ENCODE measurements around the gene NOX5. TPM values are rescaled to one million over a fixed set of nuclear protein-coding genes. Genes with fewer than 3 reads are reported as not detected.
"Not testable (repeated sequence)": the region's sequence is repeated elsewhere in the genome, so short reads cannot be mapped to it uniquely, and the experiment has no call there.

Gene NOX5
- total and polyA plus RNA-seq, 2 experiments from 2014 or later = 0.11 TPM; not detected in 1

DNA sequence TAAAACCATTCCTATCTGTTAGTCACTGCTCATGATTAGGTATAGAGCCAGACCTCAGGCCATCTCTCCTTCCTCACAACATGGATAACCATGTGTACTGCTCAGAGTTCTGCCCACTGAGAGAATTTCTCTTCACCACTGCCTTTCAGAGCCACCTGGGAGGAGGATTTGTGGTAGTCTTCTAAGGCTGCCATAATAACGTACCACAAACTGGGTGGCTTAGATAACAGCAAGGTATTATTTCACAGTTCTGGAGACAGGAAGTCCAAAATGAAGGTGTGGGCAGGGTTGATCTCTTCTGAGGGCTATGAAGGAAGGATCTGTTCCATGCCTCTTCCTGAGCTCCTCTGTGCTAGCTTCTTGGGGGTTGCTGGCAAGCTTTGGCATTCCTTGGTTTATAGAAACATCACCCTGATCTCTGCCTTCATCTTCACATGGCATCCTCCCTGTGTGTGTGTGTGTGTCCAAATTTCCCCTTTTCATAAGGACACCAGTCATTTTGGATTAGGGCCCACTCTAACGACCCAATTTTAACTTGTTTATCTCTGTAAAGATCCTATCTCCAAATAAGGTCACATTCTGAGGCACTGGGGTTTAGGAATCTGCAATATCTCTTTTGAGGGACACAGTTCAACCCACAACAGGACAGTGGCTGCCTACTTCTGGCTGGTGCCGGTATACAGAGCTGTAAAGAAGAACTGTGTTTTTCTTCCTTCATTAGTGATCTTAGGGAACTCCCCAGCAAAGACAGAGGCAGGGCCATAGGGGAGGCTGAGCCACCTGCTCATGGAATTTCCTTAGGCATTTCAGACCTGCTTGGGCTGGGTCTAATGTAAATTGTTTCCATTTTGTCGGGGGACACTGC, 42.1 kb upstream of the NOX5 start:
- Histone ChIP-seq H3K9me2 (ENCODE audit: insufficient read depth) (no peaks in the 10 kb centered on the region), H3K79me2 (ENCODE audit: insufficient read depth) (no peaks in the 10 kb centered on the region), H2AFZ (no peak overlapping the region), H3K27me3 (replicated peaks; ENCODE audit: insufficient read depth) (peaks cover 10% of the 10 kb centered on the region), H3K9ac (no peak overlapping the region), H3F3A (ENCODE audit: insufficient read depth) (no peaks in the 10 kb centered on the region), H3K4me1 (ENCODE audit: insufficient read depth) (no peaks in the 10 kb centered on the region), H4K20me1 (ENCODE audit: insufficient read depth) (no peaks in the 10 kb centered on the region), H3K4me3 (no peak overlapping the region), H3K4me2 (ENCODE audit: unreplicated experiment) (no peak overlapping the region), H3K27ac (no peak overlapping the region), H3K9me3 (ENCODE audit: low read depth) (no peaks in the 10 kb centered on the region), H3K36me3 (ENCODE audit: low read depth) (no peaks in the 10 kb centered on the region)
- in situ Hi-C loops (cut with MboI) = no loop called here
- TF ChIP-seq EZH2phosphoT487 (IDR thresholded peaks at IDR 0.05; ENCODE audit: insufficient read depth, low read depth) = no peak
- TF ChIP-seq EZH2 (IDR thresholded peaks at IDR 0.05; ENCODE audit: insufficient read depth, poor library complexity, severe bottlenecking) = no peak
- no peak for DNase-seq
- 43 to 52% methylated on average over 4 of the region's 4 CpGs for WGBS, 2 experiments (ENCODE audit: low coverage in 1 of 2, low lambda C conversion rate in 2 of 2, missing lambda C conversion rate in 2 of 2)

DNA sequence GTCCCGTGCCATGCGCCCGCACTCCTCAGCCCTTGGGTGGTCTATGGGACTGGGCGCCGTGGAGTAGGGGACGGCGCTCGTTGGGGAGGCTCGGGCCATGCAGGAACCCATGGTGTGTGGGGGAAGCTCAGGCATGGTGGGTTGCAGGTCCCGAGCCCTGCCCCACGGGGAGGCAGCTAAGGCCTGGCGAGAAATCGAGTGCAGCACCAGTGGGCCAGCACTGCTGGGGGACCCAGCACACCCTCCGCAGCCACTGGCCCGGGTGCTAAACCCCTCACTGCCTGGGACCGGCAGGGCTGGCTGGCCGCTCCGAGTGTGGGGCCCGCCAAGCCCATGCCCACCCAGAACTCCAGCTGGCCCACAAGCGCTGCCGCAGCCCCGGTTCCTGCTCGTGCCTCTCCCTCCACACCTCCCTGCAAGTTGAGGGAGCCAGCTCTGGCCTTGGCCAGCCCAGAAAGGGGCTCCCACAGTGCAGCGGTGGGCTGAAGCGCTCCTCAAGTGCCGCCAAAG, 38.8 kb upstream of the NOX5 start:
- H3K4me3 ChIP-seq; H2AFZ ChIP-seq; H4K20me1 ChIP-seq (ENCODE audit: insufficient read depth); H3K27ac ChIP-seq; H3K9me3 ChIP-seq (ENCODE audit: low read depth); H3K4me2 ChIP-seq (ENCODE audit: unreplicated experiment); DNase-seq; in situ Hi-C loops (cut with MboI); H3F3A ChIP-seq (ENCODE audit: insufficient read depth); H3K4me1 ChIP-seq (ENCODE audit: insufficient read depth); H3K9ac ChIP-seq; H3K36me3 ChIP-seq (ENCODE audit: low read depth); H3K79me2 ChIP-seq (ENCODE audit: insufficient read depth); H3K9me2 ChIP-seq (ENCODE audit: insufficient read depth): not testable (repeated sequence)
- WGBS, 2 experiments (ENCODE audit: low coverage in 1 of 2, low lambda C conversion rate in 2 of 2, missing lambda C conversion rate in 2 of 2) = 71 to 75% methylated on average over 24 to 26 of the region's 26 CpGs
- peaks cover 29% of the 10 kb centered on the region for H3K27me3 ChIP-seq (replicated peaks; ENCODE audit: insufficient read depth)

DNA sequence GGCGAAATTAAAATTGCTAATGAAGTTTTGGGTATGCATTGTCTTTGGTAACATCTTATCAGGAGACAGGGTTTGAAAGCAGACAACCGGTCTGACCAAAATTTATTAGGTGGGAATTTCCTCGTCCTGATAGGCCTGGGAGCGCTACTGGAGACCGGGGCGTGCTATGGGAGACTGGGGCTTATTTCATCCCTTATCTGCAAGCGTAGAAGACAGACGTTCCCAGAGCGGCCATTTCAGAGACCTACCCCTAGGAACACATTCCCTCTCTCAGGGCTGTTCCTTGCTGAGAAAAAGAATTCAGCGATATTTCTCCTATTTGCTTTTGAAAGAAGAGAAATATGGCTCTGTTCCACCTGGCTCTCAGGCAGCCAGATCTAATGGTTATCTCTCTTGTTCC, 37.1 kb upstream of the NOX5 start:
- in situ Hi-C loops (cut with MboI); H2AFZ ChIP-seq; H3K9me3 ChIP-seq (ENCODE audit: low read depth): not testable (repeated sequence)

GRCh38 chr15:68979006-68979405, 35.5 kb upstream of the NOX5 start:
- no peaks in the 10 kb centered on the region for H3K36me3 ChIP-seq (ENCODE audit: low read depth)

More for the DNA sequence above, 37.1 kb upstream of the NOX5 start:
- 68 to 77% methylated on average over 10 of the region's 10 CpGs for WGBS, 2 experiments (ENCODE audit: low coverage in 1 of 2, low lambda C conversion rate in 2 of 2, missing lambda C conversion rate in 2 of 2)
- H3K4me1 ChIP-seq (ENCODE audit: insufficient read depth); H3K9me2 ChIP-seq (ENCODE audit: insufficient read depth); H3K9ac ChIP-seq; H3K4me3 ChIP-seq; H3K4me2 ChIP-seq (ENCODE audit: unreplicated experiment); H4K20me1 ChIP-seq (ENCODE audit: insufficient read depth); H3K79me2 ChIP-seq (ENCODE audit: insufficient read depth); H3F3A ChIP-seq (ENCODE audit: insufficient read depth); H3K36me3 ChIP-seq (ENCODE audit: low read depth); DNase-seq; H3K27ac ChIP-seq: not testable (repeated sequence)
- H3K27me3 ChIP-seq (replicated peaks; ENCODE audit: insufficient read depth) = peaks cover 37% of the 10 kb centered on the region

More at GRCh38 chr15:68979006-68979405, 35.5 kb upstream of the NOX5 start:
- Histone ChIP-seq H3K79me2 (ENCODE audit: insufficient read depth) (no peaks in the 10 kb centered on the region), H3K9me2 (ENCODE audit: insufficient read depth) (no peaks in the 10 kb centered on the region), H3K4me2 (ENCODE audit: unreplicated experiment) (no peak overlapping the region), H3K27ac (no peak overlapping the region), H3K9ac (no peak overlapping the region), H3F3A (ENCODE audit: insufficient read depth) (no peaks in the 10 kb centered on the region), H3K27me3 (replicated peaks; ENCODE audit: insufficient read depth) (peaks cover 31% of the 10 kb centered on the region), H2AFZ (no peak overlapping the region), H3K4me1 (ENCODE audit: insufficient read depth) (no peaks in the 10 kb centered on the region), H3K9me3 (ENCODE audit: low read depth) (no peaks in the 10 kb centered on the region), H3K4me3 (no peak overlapping the region), H4K20me1 (ENCODE audit: insufficient read depth) (no peaks in the 10 kb centered on the region)
- in situ Hi-C loops (cut with MboI) = no loop called here
- 17 to 23% methylated on average over 3 of the region's 3 CpGs for WGBS, 2 experiments (ENCODE audit: low coverage in 1 of 2, low lambda C conversion rate in 2 of 2, missing lambda C conversion rate in 2 of 2)
- DNase-seq = no peak
- TF ChIP-seq EZH2 (IDR thresholded peaks at IDR 0.05; ENCODE audit: insufficient read depth, poor library complexity, severe bottlenecking) (no peak), EZH2phosphoT487 (IDR thresholded peaks at IDR 0.05; ENCODE audit: insufficient read depth, low read depth) (no peak)

All from GM23248 (cell line).